A549 (cell line): ENCODE data around the gene SLC16A4. TPM values are rescaled to one million over a fixed set of nuclear protein-coding genes. Genes with fewer than 3 reads are reported as not detected.
A peak's percentile ranks its signal among the peaks of the same experiment; 100 is the strongest.
"Not testable (repeated sequence)": the region's sequence is repeated elsewhere in the genome, so short reads cannot be mapped to it uniquely, and the experiment has no call there.

Experiments
- ATAC-seq, 2 experiments: fragments of 200-7000 bp in 1 of 2; fragments of >200 bp in 1 of 2; cut with Nextera tagmentation in 1 of 2; cut with Tn5 transposase in 1 of 2; 3 replicates each; pipeline versions ENCODE4 v1.8.0 to v1.9.1; 2018 to 2020; ENCODE audit warnings: mild to moderate bottlenecking in 1 of 2, moderate library complexity in 1 of 2
- CTCF ChIA-PET: fragments of 300-600 bp; sonication (Branson Sonifier 250); formaldehyde crosslinking; extraction: SDS; loops from one replicate; lab custom pipeline; 2021; ENCODE audit warnings: antibody characterized with exemption, inconsistent platforms; lab: Yijun Ruan, JAX
- POLR2A ChIA-PET: fragments of 350-600 bp; formaldehyde crosslinking; extraction: SDS; loops from one replicate; lab custom pipeline; 2021; ENCODE audit warnings: antibody characterized with exemption, inconsistent platforms; lab: Yijun Ruan, JAX
- DNase-seq, 2 experiments: peaks; one replicate each; pipeline versions ENCODE4 v3.0.0 to v3.0.0-alpha.2; 2011 to 2016; ENCODE audit warnings: low read depth in 1 of 2, low spot score in 1 of 2
- FAIRE-seq: peaks from 2 replicates; lab custom pipeline; 2011; peaks lifted over from hg19 to GRCh38; lab: Jason Lieb, UNC
- H3K27ac ChIP-seq, 2 experiments: fragments of >200 bp; sonication (Bioruptor Twin); formaldehyde crosslinking; 3 replicates each; pipeline ENCODE4 v1.5.1; 2016 to 2017
- H3K4me1 ChIP-seq: fragments of >200 bp; sonication (Bioruptor Twin); formaldehyde crosslinking; 3 replicates; pipeline ENCODE4 v1.6.1; 2016
- H3K4me2 ChIP-seq: fragments of >200 bp; sonication (Bioruptor Twin); formaldehyde crosslinking; 3 replicates; pipeline ENCODE4 v1.6.1; 2016
- H3K4me3 ChIP-seq: fragments of >200 bp; sonication (Bioruptor Twin); formaldehyde crosslinking; 3 replicates; pipeline ENCODE4 v1.5.1; 2016
- H3K9me3 ChIP-seq: fragments of >200 bp; sonication (Bioruptor Twin); formaldehyde crosslinking; 3 replicates; pipeline ENCODE4 v1.6.1; 2016
- BCL3 ChIP-seq: fragments of >200 bp; sonication (Bioruptor Twin); formaldehyde crosslinking; IDR thresholded peaks from 3 replicates; pipeline ENCODE4 v1.6.1; 2016
- CEBPB ChIP-seq, 2 experiments: fragments of >200 bp in 1 of 2; sonication (Bioruptor Twin) in 1 of 2; formaldehyde crosslinking in 1 of 2; IDR thresholded peaks; 2 replicates each; pipeline ENCODE4 v1.6.1; 2012 to 2016
- CHD4 ChIP-seq: fragments of 200-600 bp; sonication (generic); IDR thresholded peaks from 2 replicates; pipeline ENCODE4 v1.6.1; 2016; ENCODE audit warnings: antibody characterized with exemption, mild to moderate bottlenecking, borderline replicate concordance
- E2F6 ChIP-seq: IDR thresholded peaks from 2 replicates; pipeline ENCODE4 v1.6.1; 2012; ENCODE audit warnings: low read depth, borderline replicate concordance
- EHMT2 ChIP-seq: fragments of 200-600 bp; sonication (generic); IDR thresholded peaks from 2 replicates; pipeline ENCODE4 v1.6.1; 2016; ENCODE audit warnings: antibody characterized with exemption, low read depth, mild to moderate bottlenecking, moderate library complexity
- ELK1 ChIP-seq: fragments of 150-350 bp; IDR thresholded peaks from 2 replicates; pipeline ENCODE4 v1.6.1; 2014; ENCODE audit warnings: low read depth, mild to moderate bottlenecking, low read length
- GATA3 ChIP-seq: IDR thresholded peaks from 2 replicates; pipeline ENCODE4 v1.6.1; 2012; ENCODE audit warnings: borderline replicate concordance
- HOXA7 ChIP-seq: fragments of 250-450 bp; sonication (Bioruptor Pico); IDR thresholded peaks from 2 replicates; pipeline ENCODE4 v1.5.0; 2020; ENCODE audit warnings: mild to moderate bottlenecking, moderate library complexity
- JUN ChIP-seq, 2 experiments: fragments of >200 bp; sonication (Bioruptor Twin); formaldehyde crosslinking; IDR thresholded peaks; 2 replicates in 1 of 2; 3 replicates in 1 of 2; pipeline ENCODE4 v1.6.1; 2016 to 2017
- KDM5A ChIP-seq: fragments of 200-600 bp; sonication (generic); IDR thresholded peaks from 2 replicates; pipeline ENCODE4 v1.6.1; 2016; ENCODE audit warnings: antibody characterized with exemption, mild to moderate bottlenecking
- MAX ChIP-seq: IDR thresholded peaks from 2 replicates; pipeline ENCODE4 v1.6.1; 2012
- MAZ ChIP-seq: fragments of 150-350 bp; IDR thresholded peaks from 2 replicates; pipeline ENCODE4 v1.6.1; 2014; ENCODE audit warnings: antibody characterized with exemption, low read depth, low read length, borderline replicate concordance
- PHF8 ChIP-seq: fragments of 200-600 bp; sonication (generic); IDR thresholded peaks from 2 replicates; pipeline ENCODE4 v1.6.1; 2016; ENCODE audit warnings: low read depth, mild to moderate bottlenecking, antibody characterized with exemption, moderate library complexity, borderline replicate concordance
- POLR2A ChIP-seq: IDR thresholded peaks from 2 replicates; pipeline ENCODE4 v1.6.1; 2012; ENCODE audit warnings: mild to moderate bottlenecking, low read length
- POLR2AphosphoS2 ChIP-seq: conservative IDR thresholded peaks from 2 replicates; pipeline ENCODE4 v1.6.1; 2012; ENCODE audit warnings: low read length, improper control_type of control experiment, inconsistent platforms
- RAD21 ChIP-seq, 2 experiments: fragments of >200 bp in 1 of 2; sonication (Bioruptor Twin) in 1 of 2; formaldehyde crosslinking in 1 of 2; IDR thresholded peaks in 1 of 2; conservative IDR thresholded peaks in 1 of 2; 2 replicates in 1 of 2; 3 replicates in 1 of 2; pipeline ENCODE4 v1.6.1; 2012 to 2018; ENCODE audit warnings: inconsistent platforms in 1 of 2
- REST ChIP-seq: fragments of 200-600 bp; sonication (generic); IDR thresholded peaks from 2 replicates; pipeline ENCODE4 v1.6.1; 2016; ENCODE audit warnings: antibody characterized with exemption, mild to moderate bottlenecking, moderate library complexity
- SMC3 ChIP-seq: fragments of >200 bp; sonication (Bioruptor Twin); formaldehyde crosslinking; IDR thresholded peaks from 3 replicates; pipeline ENCODE4 v1.6.1; 2018; ENCODE audit warnings: inconsistent platforms
- USF2 ChIP-seq: fragments of 450-650 bp; IDR thresholded peaks from 2 replicates; pipeline ENCODE4 v1.6.1; 2014; ENCODE audit warnings: antibody characterized with exemption
- ZC3H11A ChIP-seq: fragments of 450-650 bp; IDR thresholded peaks from 2 replicates; pipeline ENCODE4 v1.6.1; 2014; ENCODE audit warnings: antibody characterized with exemption, mild to moderate bottlenecking
- WGBS: methylation state at CpG from one replicate; pipeline ENCODE4 v1.1.6; 2017; ENCODE audit errors: missing lambda C conversion rate; 5-methylcytosine and 5-hydroxymethylcytosine counted together
- polyA plus RNA-seq, 4 experiments: library from polyadenylated mRNA; depleted of rRNA in 3 of 4; stranded (reverse); fragments of >200 nt; fragmentation: RNase III in 1 of 4; extraction: RNeasy Plus Mini Kit Qiagen cat#74134 plus additional on column Dnase treatment in 1 of 4; gene quantifications; 2 replicates in 3 of 4; 3 replicates in 1 of 4; pipeline ENCODE4 v1.2.3, GENCODE V29; 2011 to 2017

Gene SLC16A4
- polyA plus RNA-seq, 2 of the 4 experiments (the other 2 are of a cell fraction), result 61.0 to 176 TPM

- Histone ChIP-seq H3K4me3 (peak overlapping the region; percentile 98), H3K9me3 (no peaks in the 10 kb centered on the region), H3K4me1 (peaks cover 17% of the 10 kb centered on the region), H3K4me2 (peak overlapping the region; percentile 85), H3K27ac (peak overlapping the region; percentile 98 to 99)
- FAIRE-seq (no peak), ATAC-seq (no peak), DNase-seq (no peak)
- TF ChIP-seq EHMT2, result no peak
- no peak for TF ChIP-seq POLR2AphosphoS2
- TF ChIP-seq KDM5A, result no peak
- TF ChIP-seq RAD21 (conservative IDR thresholded peaks at IDR 0.05 in 1 of 2, IDR thresholded peaks at IDR 0.05 in 1 of 2), result no peak
- ChIA-PET POLR2A (interaction anchor here (1.5 to 2.4 kb wide), 2 partner anchors 18 to 70 kb away, joined by 3 to 18 read pairs; partner anchors contain the start of gene RBM15), CTCF (interaction anchor here (0.6 to 11.8 kb wide), 11 partner anchors 8 to 206 kb away, joined by 3 to 326 read pairs (median 10); partner anchors contain the start of genes PROK1 and RBM15)
- 49% methylated on average over 8 of the region's 8 CpGs for WGBS
These were observed 17.7 kb upstream of the SLC16A4 start for GRCh38 chr1:110408488-110408887.

- no peak for FAIRE-seq
- H3K4me1 ChIP-seq, result peaks cover 14% of the 10 kb centered on the region
- POLR2A ChIA-PET, result interaction anchor here (0.6 to 2.4 kb wide), 3 partner anchors 17 to 69 kb away, joined by 3 to 18 read pairs (median 3); partner anchors contain the start of gene RBM15
- peak within 1 kb of the TSS; percentile 87 for H3K4me2 ChIP-seq
- H3K4me3 ChIP-seq, result peak within 1 kb of the TSS; percentile 98
- CTCF ChIA-PET, result interaction anchor here (0.6 to 11.8 kb wide), 8 partner anchors 9 to 205 kb away, joined by 3 to 326 read pairs (median 10); partner anchors contain the start of gene PROK1
- no peaks in the 10 kb centered on the region for H3K9me3 ChIP-seq
- peak; percentile 61 to 94 for DNase-seq
- 3% methylated on average over 35 of the region's 76 CpGs for WGBS
- H3K27ac ChIP-seq, result peak within 1 kb of the TSS; percentile 98 to 99
- TF ChIP-seq MAZ (no peak), CHD4 (no peak), SMC3 (peak; percentile 38; the same call in 2 of the 3 replicates), RAD21 (conservative IDR thresholded peaks at IDR 0.05 in 1 of 2, IDR thresholded peaks at IDR 0.05 in 1 of 2) (peak; percentile 31 to 49; a peak in 3 of 5 replicates), REST (peak; percentile 31; the same call in 1 of the 2 replicates), BCL3 (peak; percentile 74; the same call in 1 of the 3 replicates), POLR2A (peak; percentile 69), KDM5A (0 out of 2 replicates have a peak, but pooled peaks have one; percentile 21), ZC3H11A (0 out of 2 replicates have a peak, but pooled peaks have one; percentile 5), MAX (peak; percentile 89), ELK1 (no peak), E2F6 (peak; percentile 60; the same call in 1 of the 2 replicates), GATA3 (0 out of 2 replicates have a peak, but pooled peaks have one; percentile 32), CEBPB (IDR thresholded peaks at IDR 0.05) (no peak), PHF8 (peak; percentile 63), USF2 (peak; percentile 27; the same call in 1 of the 2 replicates), HOXA7 (CRISPR knock-in tag) (no peak), JUN (IDR thresholded peaks at IDR 0.05) (peak; percentile 50 to 88; a peak in 4 of 5 replicates)
- TF ChIP-seq, all 56 proteins: peak for 13
- ATAC-seq, result peak; percentile 95 to 96
These were observed 16.7 kb upstream of the SLC16A4 start, which contains the start of gene LAMTOR5 for GRCh38 chr1:110407260-110408210. TSS of gene LAMTOR5 (minus strand) at chr1:110407694. CDS start at chr1:110407620, 74 bp downstream.

- ATAC-seq, H3K9me3 ChIP-seq, DNase-seq, FAIRE-seq, POLR2A ChIA-PET: not testable (repeated sequence)
- CTCF ChIA-PET, result interaction anchor here (1.2 kb wide), 1 partner anchor 203 kb away, joined by 3 read pairs; no protein-coding TSS in a partner anchor
- Histone ChIP-seq H3K4me2 (peak overlapping the region; percentile 87), H3K4me1 (peaks cover 14% of the 10 kb centered on the region), H3K4me3 (peak overlapping the region; percentile 98), H3K27ac (peak overlapping the region; percentile 98 to 99)
- WGBS, result 12% methylated on average over 15 of the region's 15 CpGs
These were observed 15.6 kb upstream of the SLC16A4 start for GRCh38 chr1:110406407-110406806.
